Osteocyte (in vitro differentiated cells): ENCODE measurements around the gene GLYATL1B. TPM values are rescaled to one million over a fixed set of nuclear protein-coding genes. Genes with fewer than 3 reads are reported as not detected.

Source experiments
- DNase-seq: peaks from one replicate; pipeline ENCODE4 v3.0.0; 2021; ENCODE audit warnings: mixed read lengths; ENCODE audit not compliant: unreplicated experiment; ENCODE audit errors: extremely low spot score
- H3K27ac Mint-ChIP-seq: one replicate; pipeline ENCODE4 v1.8.0; 2021; ENCODE audit warnings: mild to moderate bottlenecking, mixed read lengths; ENCODE audit not compliant: unreplicated experiment
- H3K27me3 Mint-ChIP-seq: one replicate; pipeline ENCODE4 v1.8.0; 2021; ENCODE audit warnings: mixed read lengths; ENCODE audit not compliant: unreplicated experiment
- H3K36me3 Mint-ChIP-seq: one replicate; pipeline ENCODE4 v1.8.0; 2021; ENCODE audit warnings: mixed read lengths; ENCODE audit not compliant: unreplicated experiment
- H3K4me1 Mint-ChIP-seq: one replicate; pipeline ENCODE4 v1.8.0; 2021; ENCODE audit warnings: mixed read lengths; ENCODE audit not compliant: unreplicated experiment
- H3K4me3 Mint-ChIP-seq: one replicate; pipeline ENCODE4 v1.8.0; 2021; ENCODE audit warnings: mild to moderate bottlenecking, moderate library complexity, mixed read lengths; ENCODE audit not compliant: unreplicated experiment
- H3K9me3 Mint-ChIP-seq: one replicate; pipeline ENCODE4 v1.8.0; 2021; ENCODE audit warnings: mixed read lengths; ENCODE audit not compliant: unreplicated experiment
- total RNA-seq: library from RNA; stranded (reverse); gene quantifications from 2 replicates; pipeline ENCODE4 v1.2.1, GENCODE V29; 2021
- TF ChIP-seq, protein P1 (sequence below): fragments of 200-600 bp; sonication (generic); IDR thresholded peaks from 2 replicates; pipeline ENCODE4 v1.5.0; 2021; ENCODE audit warnings: antibody characterized with exemption, mild to moderate bottlenecking, moderate library complexity

Gene GLYATL1B
- total RNA-seq, 1 donor from 2014 or later, result not detected

DNA sequence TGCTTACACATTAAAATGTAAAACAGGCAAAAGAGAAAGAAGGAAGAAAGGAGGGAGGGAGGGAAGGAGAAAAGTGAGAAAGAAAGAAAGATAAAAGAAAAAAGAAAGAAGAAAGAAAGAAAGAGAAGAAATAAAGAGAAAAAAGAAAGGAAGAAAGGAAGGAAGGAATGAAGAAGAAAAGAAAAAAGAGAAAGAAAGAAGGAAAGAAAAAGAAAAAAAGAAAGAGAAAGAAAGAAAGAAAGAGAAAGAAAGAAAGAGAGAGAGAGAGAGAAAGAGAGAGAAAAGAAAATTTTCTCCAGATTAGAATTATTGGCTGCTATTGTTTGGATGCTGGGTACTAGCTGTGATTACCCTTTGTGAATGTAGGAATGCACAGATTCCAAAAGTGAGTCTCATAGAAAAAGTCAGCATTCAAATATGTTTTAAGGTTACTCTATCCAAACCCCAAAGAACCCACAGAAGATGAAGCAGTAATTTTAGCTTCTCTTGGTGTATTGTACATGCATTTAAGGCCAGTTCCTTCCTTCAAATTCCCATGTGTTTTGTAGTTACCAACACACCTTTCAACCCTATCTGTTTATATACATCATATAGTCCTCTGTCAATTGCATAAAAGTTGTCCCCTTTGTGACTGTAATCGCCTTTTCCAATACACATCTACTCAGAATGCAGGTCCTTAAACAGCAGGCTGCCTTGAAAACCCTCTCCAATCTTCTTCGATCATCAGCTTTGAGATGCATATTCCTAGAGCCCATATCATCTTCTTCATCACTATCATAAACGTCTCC is 55.8 kb downstream of the GLYATL1B start:
- Mint-ChIP-seq H3K4me3 (peak overlapping the region; percentile 96), H3K36me3 (peaks cover 5% of the 10 kb centered on the region), H3K4me1 (peaks cover 36% of the 10 kb centered on the region), H3K27me3 (no peaks in the 10 kb centered on the region), H3K9me3 (no peaks in the 10 kb centered on the region), H3K27ac (peak overlapping the region; percentile 97)
- no peak for DNase-seq
- TF ChIP-seq, protein P1, sequence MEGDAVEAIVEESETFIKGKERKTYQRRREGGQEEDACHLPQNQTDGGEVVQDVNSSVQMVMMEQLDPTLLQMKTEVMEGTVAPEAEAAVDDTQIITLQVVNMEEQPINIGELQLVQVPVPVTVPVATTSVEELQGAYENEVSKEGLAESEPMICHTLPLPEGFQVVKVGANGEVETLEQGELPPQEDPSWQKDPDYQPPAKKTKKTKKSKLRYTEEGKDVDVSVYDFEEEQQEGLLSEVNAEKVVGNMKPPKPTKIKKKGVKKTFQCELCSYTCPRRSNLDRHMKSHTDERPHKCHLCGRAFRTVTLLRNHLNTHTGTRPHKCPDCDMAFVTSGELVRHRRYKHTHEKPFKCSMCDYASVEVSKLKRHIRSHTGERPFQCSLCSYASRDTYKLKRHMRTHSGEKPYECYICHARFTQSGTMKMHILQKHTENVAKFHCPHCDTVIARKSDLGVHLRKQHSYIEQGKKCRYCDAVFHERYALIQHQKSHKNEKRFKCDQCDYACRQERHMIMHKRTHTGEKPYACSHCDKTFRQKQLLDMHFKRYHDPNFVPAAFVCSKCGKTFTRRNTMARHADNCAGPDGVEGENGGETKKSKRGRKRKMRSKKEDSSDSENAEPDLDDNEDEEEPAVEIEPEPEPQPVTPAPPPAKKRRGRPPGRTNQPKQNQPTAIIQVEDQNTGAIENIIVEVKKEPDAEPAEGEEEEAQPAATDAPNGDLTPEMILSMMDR, result no peak

DNA sequence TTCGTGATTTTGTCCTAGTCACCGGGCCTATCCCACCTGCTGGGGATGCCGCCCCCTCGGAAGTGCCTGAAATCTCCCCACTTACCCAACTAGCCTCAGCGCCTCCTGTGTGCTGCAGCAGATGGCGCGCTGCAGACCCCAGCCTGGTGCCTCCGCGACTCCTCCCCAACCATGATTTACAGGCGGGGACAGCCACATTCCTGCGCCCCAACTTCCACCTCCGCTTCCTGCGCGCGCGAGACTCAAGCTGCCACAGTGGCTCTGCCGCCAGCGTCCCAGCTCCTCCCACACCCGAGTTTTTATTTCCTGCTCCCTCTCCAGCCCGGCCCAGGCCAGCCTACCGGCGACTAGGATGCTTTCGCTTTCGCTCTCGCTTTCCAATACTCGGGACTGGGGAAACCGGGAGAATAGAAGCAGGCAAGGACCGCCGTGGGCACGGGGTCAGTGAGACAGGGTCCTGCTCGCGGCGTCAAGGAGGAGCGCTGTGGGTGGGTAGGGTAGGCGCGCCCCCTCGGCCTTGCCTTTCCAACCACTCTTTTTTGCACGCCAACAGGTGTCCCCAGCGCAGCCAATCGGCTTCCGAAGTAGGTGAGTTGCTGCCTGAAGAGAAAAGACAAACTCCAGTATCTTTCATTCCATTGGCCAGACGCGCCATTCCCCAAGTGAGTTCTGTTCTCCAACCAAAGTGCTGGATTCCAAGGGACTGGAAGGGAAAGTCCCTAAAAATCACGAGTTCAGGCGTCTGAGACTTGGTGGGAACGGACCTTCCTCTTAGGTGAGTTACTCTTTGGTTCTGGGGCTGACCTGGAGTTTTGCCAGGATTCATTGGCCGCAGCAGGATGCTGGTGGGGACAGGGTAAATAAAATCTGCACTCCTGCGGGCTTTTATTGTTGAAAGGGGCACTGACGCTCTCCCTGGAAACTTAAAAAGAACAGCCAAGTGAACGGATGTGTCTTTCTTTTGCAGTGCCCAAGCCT is 56.7 kb downstream of the GLYATL1B start, which contains the start of gene FAM111A:
FAM111A (plus strand) TSS at position 327 of the 978 bp plus-strand sequence. CDS start 6,017 bp downstream, outside the sequence.
- peaks cover 5% of the 10 kb centered on the region for H3K36me3 Mint-ChIP-seq
- no peaks in the 10 kb centered on the region for H3K27me3 Mint-ChIP-seq
- peak within 1 kb of the TSS; percentile 97 for H3K27ac Mint-ChIP-seq
- DNase-seq, result peak; percentile 94
- no peaks in the 10 kb centered on the region for H3K9me3 Mint-ChIP-seq
- H3K4me1 Mint-ChIP-seq, result peaks cover 38% of the 10 kb centered on the region
- TF ChIP-seq, protein P1, result peak; percentile 54
- peak within 1 kb of the TSS; percentile 96 for H3K4me3 Mint-ChIP-seq

DNA sequence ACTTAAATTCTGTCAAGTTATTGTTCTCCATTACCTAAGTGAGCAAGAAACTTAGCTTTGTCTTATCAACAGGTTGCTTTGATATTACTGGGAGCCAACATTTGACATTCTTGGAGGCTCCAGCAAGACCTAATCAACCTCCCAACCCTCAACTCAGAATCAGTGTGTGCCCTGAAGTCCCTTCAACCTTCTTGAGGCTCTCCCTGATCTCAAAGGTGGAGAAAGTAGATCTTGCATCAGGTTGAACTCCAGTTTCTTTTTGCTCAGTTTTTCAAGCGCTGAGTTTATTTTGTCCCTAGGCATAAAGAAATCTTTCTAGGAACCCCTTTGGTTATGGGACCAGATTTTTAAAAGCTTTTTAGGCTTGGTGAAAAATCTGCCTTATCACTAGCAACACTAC is 58.0 kb downstream of the GLYATL1B start:
- peak overlapping the region; percentile 97 for H3K27ac Mint-ChIP-seq
- H3K27me3 Mint-ChIP-seq, result no peaks in the 10 kb centered on the region
- H3K4me3 Mint-ChIP-seq, result peak overlapping the region; percentile 96
- DNase-seq, result no peak
- no peaks in the 10 kb centered on the region for H3K9me3 Mint-ChIP-seq
- H3K36me3 Mint-ChIP-seq, result peaks cover 6% of the 10 kb centered on the region
- TF ChIP-seq, protein P1, result no peak
- peaks cover 38% of the 10 kb centered on the region for H3K4me1 Mint-ChIP-seq

Other genes with a start within 250 kb of the GLYATL1B start
- gene GLYATL2, start 241.6 kb upstream of the GLYATL1B start, total RNA-seq, result 0.24 TPM in 1 of 2 replicates, not detected in the other
- gene GLYATL1, start 146.8 kb upstream of the GLYATL1B start, total RNA-seq, result not detected in 2 replicates
- gene FAM111B, start 20.9 kb downstream of the GLYATL1B start, total RNA-seq, result 2.7 and 2.8 TPM in 2 replicates
- 43.0 and 48.5 TPM in 2 replicates for gene FAM111A, start 56.5 kb downstream of the GLYATL1B start, total RNA-seq
- 1.2 and 2.7 TPM in 2 replicates for gene DTX4, start 85.8 kb downstream of the GLYATL1B start, total RNA-seq
- gene MPEG1, start 126.6 kb downstream of the GLYATL1B start, total RNA-seq, result not detected in 2 replicates